A549 (cell line): ENCODE results near the gene CUX1. TPM values are rescaled to one million over a fixed set of nuclear protein-coding genes. Genes with fewer than 3 reads are reported as not detected.

Experiments used
- ATAC-seq, 2 experiments: fragments of 200-7000 bp in 1 of 2; fragments of >200 bp in 1 of 2; cut with Nextera tagmentation in 1 of 2; cut with Tn5 transposase in 1 of 2; 3 replicates each; pipeline versions ENCODE4 v1.8.0 to v1.9.1; 2018 to 2020; ENCODE audit warnings: mild to moderate bottlenecking in 1 of 2, moderate library complexity in 1 of 2
- CTCF ChIA-PET: fragments of 300-600 bp; sonication (Branson Sonifier 250); formaldehyde crosslinking; extraction: SDS; loops from one replicate; lab custom pipeline; 2021; ENCODE audit warnings: antibody characterized with exemption, inconsistent platforms; lab: Yijun Ruan, JAX
- POLR2A ChIA-PET: fragments of 350-600 bp; formaldehyde crosslinking; extraction: SDS; loops from one replicate; lab custom pipeline; 2021; ENCODE audit warnings: antibody characterized with exemption, inconsistent platforms; lab: Yijun Ruan, JAX
- DNase-seq, 2 experiments: peaks; one replicate each; pipeline versions ENCODE4 v3.0.0 to v3.0.0-alpha.2; 2011 to 2016; ENCODE audit warnings: low read depth in 1 of 2, low spot score in 1 of 2
- FAIRE-seq: peaks from 2 replicates; lab custom pipeline; 2011; peaks lifted over from hg19 to GRCh38; lab: Jason Lieb, UNC
- H3K27ac ChIP-seq, 2 experiments: fragments of >200 bp; sonication (Bioruptor Twin); formaldehyde crosslinking; 3 replicates each; pipeline ENCODE4 v1.5.1; 2016 to 2017
- H3K4me1 ChIP-seq: fragments of >200 bp; sonication (Bioruptor Twin); formaldehyde crosslinking; 3 replicates; pipeline ENCODE4 v1.6.1; 2016
- H3K4me2 ChIP-seq: fragments of >200 bp; sonication (Bioruptor Twin); formaldehyde crosslinking; 3 replicates; pipeline ENCODE4 v1.6.1; 2016
- H3K4me3 ChIP-seq: fragments of >200 bp; sonication (Bioruptor Twin); formaldehyde crosslinking; 3 replicates; pipeline ENCODE4 v1.5.1; 2016
- H3K9me3 ChIP-seq: fragments of >200 bp; sonication (Bioruptor Twin); formaldehyde crosslinking; 3 replicates; pipeline ENCODE4 v1.6.1; 2016
- CBX2 ChIP-seq: fragments of 200-600 bp; sonication (generic); IDR thresholded peaks from 2 replicates; pipeline ENCODE4 v1.6.1; 2016; ENCODE audit warnings: low read depth, mild to moderate bottlenecking, borderline replicate concordance
- CBX8 ChIP-seq: fragments of 200-600 bp; sonication (generic); IDR thresholded peaks from 2 replicates; pipeline ENCODE4 v1.6.1; 2016
- CEBPB ChIP-seq, 2 experiments: fragments of >200 bp in 1 of 2; sonication (Bioruptor Twin) in 1 of 2; formaldehyde crosslinking in 1 of 2; IDR thresholded peaks; 2 replicates each; pipeline ENCODE4 v1.6.1; 2012 to 2016
- CHD4 ChIP-seq: fragments of 200-600 bp; sonication (generic); IDR thresholded peaks from 2 replicates; pipeline ENCODE4 v1.6.1; 2016; ENCODE audit warnings: antibody characterized with exemption, mild to moderate bottlenecking, borderline replicate concordance
- EHMT2 ChIP-seq: fragments of 200-600 bp; sonication (generic); IDR thresholded peaks from 2 replicates; pipeline ENCODE4 v1.6.1; 2016; ENCODE audit warnings: antibody characterized with exemption, low read depth, mild to moderate bottlenecking, moderate library complexity
- EP300 ChIP-seq, 2 experiments: fragments of >200 bp; sonication (Bioruptor Twin); formaldehyde crosslinking; IDR thresholded peaks; 2 replicates in 1 of 2; 3 replicates in 1 of 2; pipeline ENCODE4 v1.6.1; 2016 to 2017
- ESRRA ChIP-seq: fragments of 150-350 bp; IDR thresholded peaks from 2 replicates; pipeline ENCODE4 v1.6.1; 2014; ENCODE audit warnings: mild to moderate bottlenecking, low read length, borderline replicate concordance
- FOXS1 ChIP-seq: fragments of 250-450 bp; sonication (Bioruptor Pico); IDR thresholded peaks from 2 replicates; pipeline ENCODE4 v1.5.0; 2020; ENCODE audit warnings: mild to moderate bottlenecking, moderate library complexity
- HEYL ChIP-seq: fragments of 250-450 bp; sonication (Bioruptor Pico); IDR thresholded peaks from 2 replicates; pipeline ENCODE4 v1.8.0; 2021; ENCODE audit warnings: mild to moderate bottlenecking, moderate library complexity
- HOXA7 ChIP-seq: fragments of 250-450 bp; sonication (Bioruptor Pico); IDR thresholded peaks from 2 replicates; pipeline ENCODE4 v1.5.0; 2020; ENCODE audit warnings: mild to moderate bottlenecking, moderate library complexity
- HOXB13 ChIP-seq: fragments of 250-450 bp; sonication (Bioruptor Pico); IDR thresholded peaks from 2 replicates; pipeline ENCODE4 v1.5.0; 2020; ENCODE audit warnings: low read depth, mild to moderate bottlenecking, moderate library complexity
- HOXB5 ChIP-seq: fragments of 250-450 bp; sonication (Bioruptor Pico); IDR thresholded peaks from 2 replicates; pipeline ENCODE4 v1.5.0; 2020; ENCODE audit warnings: mild to moderate bottlenecking, moderate library complexity
- KDM5A ChIP-seq: fragments of 200-600 bp; sonication (generic); IDR thresholded peaks from 2 replicates; pipeline ENCODE4 v1.6.1; 2016; ENCODE audit warnings: antibody characterized with exemption, mild to moderate bottlenecking
- MAFK ChIP-seq: fragments of 450-650 bp; IDR thresholded peaks from 2 replicates; pipeline ENCODE4 v1.6.1; 2014; ENCODE audit not compliant: partially characterized antibody
- MYC ChIP-seq: IDR thresholded peaks from 2 replicates; pipeline ENCODE4 v1.6.1; 2012; ENCODE audit warnings: mild to moderate bottlenecking, inconsistent platforms, low read length, improper control_type of control experiment, borderline replicate concordance
- NFE2L2 ChIP-seq: fragments of 150-350 bp; conservative IDR thresholded peaks from 2 replicates; pipeline ENCODE4 v1.6.1; 2014; ENCODE audit warnings: low read length
- NPAS2 ChIP-seq: fragments of 250-450 bp; sonication (Bioruptor Pico); IDR thresholded peaks from 2 replicates; pipeline ENCODE4 v1.8.0; 2022; ENCODE audit warnings: mild to moderate bottlenecking, moderate library complexity, borderline replicate concordance
- NR3C1 ChIP-seq: fragments of >200 bp; sonication (Bioruptor Twin); formaldehyde crosslinking; IDR thresholded peaks from 3 replicates; pipeline ENCODE4 v1.6.1; 2017
- POLR2AphosphoS2 ChIP-seq: conservative IDR thresholded peaks from 2 replicates; pipeline ENCODE4 v1.6.1; 2012; ENCODE audit warnings: low read length, improper control_type of control experiment, inconsistent platforms
- RARB ChIP-seq: fragments of 250-450 bp; sonication (Bioruptor Pico); IDR thresholded peaks from 2 replicates; pipeline ENCODE4 v1.8.0; 2021; ENCODE audit warnings: mild to moderate bottlenecking, moderate library complexity
- RFX5 ChIP-seq: fragments of 450-650 bp; IDR thresholded peaks from 2 replicates; pipeline ENCODE4 v1.7.1; 2014; ENCODE audit warnings: antibody characterized with exemption, mild to moderate bottlenecking, moderate library complexity
- SMC3 ChIP-seq: fragments of >200 bp; sonication (Bioruptor Twin); formaldehyde crosslinking; IDR thresholded peaks from 3 replicates; pipeline ENCODE4 v1.6.1; 2018; ENCODE audit warnings: inconsistent platforms
- ZFP36 ChIP-seq: fragments of 450-650 bp; IDR thresholded peaks from 2 replicates; pipeline ENCODE4 v1.6.1; 2014; ENCODE audit warnings: borderline replicate concordance; ENCODE audit not compliant: partially characterized antibody
- ZNF302 ChIP-seq: fragments of 250-450 bp; sonication (Bioruptor Pico); IDR thresholded peaks from 2 replicates; pipeline ENCODE4 v1.9.0; 2021; ENCODE audit warnings: inconsistent platforms, mild to moderate bottlenecking, moderate library complexity
- WGBS: methylation state at CpG from one replicate; pipeline ENCODE4 v1.1.6; 2017; ENCODE audit errors: missing lambda C conversion rate; 5-methylcytosine and 5-hydroxymethylcytosine counted together
- polyA plus RNA-seq, 4 experiments: library from polyadenylated mRNA; depleted of rRNA in 3 of 4; stranded (reverse); fragments of >200 nt; fragmentation: RNase III in 1 of 4; extraction: RNeasy Plus Mini Kit Qiagen cat#74134 plus additional on column Dnase treatment in 1 of 4; gene quantifications; 2 replicates in 3 of 4; 3 replicates in 1 of 4; pipeline ENCODE4 v1.2.3, GENCODE V29; 2011 to 2017
- TF ChIP-seq, protein P1 (sequence below): fragments of >200 bp; sonication (Bioruptor Twin); formaldehyde crosslinking; IDR thresholded peaks from 3 replicates; pipeline ENCODE4 v1.5.1; 2016
- TF ChIP-seq, protein P2 (sequence below): IDR thresholded peaks from 2 replicates; pipeline ENCODE4 v1.6.1; 2012; ENCODE audit warnings: low read depth, borderline replicate concordance
- TF ChIP-seq, protein P3 (sequence below): fragments of >200 bp; sonication (Bioruptor Twin); formaldehyde crosslinking; IDR thresholded peaks from 2 replicates; pipeline ENCODE4 v1.6.1; 2016
- TF ChIP-seq, protein P4 (sequence below): fragments of 150-350 bp; IDR thresholded peaks from 2 replicates; pipeline ENCODE4 v1.6.1; 2014; ENCODE audit warnings: low read depth, mild to moderate bottlenecking, low read length
- TF ChIP-seq, protein P5 (sequence below): fragments of 200-600 bp; sonication (generic); IDR thresholded peaks from 2 replicates; pipeline ENCODE4 v1.6.1; 2016; ENCODE audit warnings: antibody characterized with exemption, mild to moderate bottlenecking, moderate library complexity

CUX1 gene
- polyA plus RNA-seq, 2 of the 4 experiments (the other 2 are of a cell fraction) = 32.7 to 33.4 TPM

DNA sequence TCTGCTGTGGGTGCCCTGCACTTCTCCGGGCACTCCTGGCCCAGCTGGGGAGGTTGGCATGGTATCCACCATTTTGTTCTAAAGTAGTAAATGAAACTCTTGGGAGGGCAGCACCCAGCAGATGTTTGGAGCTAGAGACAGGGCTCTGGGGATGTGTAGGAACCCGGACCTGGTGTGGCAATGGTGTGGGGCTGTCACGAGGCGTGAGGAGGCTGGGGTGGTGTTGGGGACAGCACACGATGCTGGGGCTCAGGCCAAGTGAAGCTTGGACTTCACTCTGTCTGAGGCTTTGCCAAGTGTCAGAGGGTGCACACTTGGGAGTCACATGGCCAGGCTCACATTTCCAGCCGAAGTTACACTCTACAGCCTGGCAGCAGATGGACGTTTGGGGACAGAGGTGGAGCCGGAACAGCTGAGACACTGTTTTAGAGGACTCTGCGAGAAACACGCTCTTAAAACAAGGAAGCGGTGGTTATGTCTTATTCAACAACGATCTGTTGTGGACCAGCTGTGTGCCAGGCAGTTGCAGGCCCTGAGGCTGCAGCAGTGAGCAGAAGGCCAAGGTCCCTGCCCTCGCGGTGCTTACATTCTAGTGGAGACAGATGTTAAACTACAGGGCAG, 118.2 kb downstream of the CUX1 start:
- ChIA-PET POLR2A (no interaction called here), CTCF (interaction anchor here (1.6 kb wide), 1 partner anchor 302 kb away, joined by 3 read pairs; no protein-coding TSS in a partner anchor)
- Histone ChIP-seq H3K9me3 (peaks cover 10% of the 10 kb centered on the region; the same call in 2 of the 3 replicates), H3K27ac (peak overlapping the region in 1 of 2 experiments; percentile 73; a peak in 3 of 6 replicates), H3K4me3 (no peak overlapping the region), H3K4me2 (no peak overlapping the region), H3K4me1 (peaks cover 39% of the 10 kb centered on the region)
- WGBS = 91% methylated on average over 14 of the region's 14 CpGs
- ATAC-seq = peak in 1 of 2 experiments; percentile 12; a peak in 1 of 6 replicates
- no peak for DNase-seq
- no peak for TF ChIP-seq CHD4
- no peak for TF ChIP-seq POLR2AphosphoS2
- no peak for TF ChIP-seq NR3C1
- no peak for TF ChIP-seq MAFK
- no peak for TF ChIP-seq SMC3
- no peak for TF ChIP-seq NFE2L2
- TF ChIP-seq EP300 (IDR thresholded peaks at IDR 0.05) = no peak
- no peak for TF ChIP-seq ZFP36
- TF ChIP-seq, protein P1, sequence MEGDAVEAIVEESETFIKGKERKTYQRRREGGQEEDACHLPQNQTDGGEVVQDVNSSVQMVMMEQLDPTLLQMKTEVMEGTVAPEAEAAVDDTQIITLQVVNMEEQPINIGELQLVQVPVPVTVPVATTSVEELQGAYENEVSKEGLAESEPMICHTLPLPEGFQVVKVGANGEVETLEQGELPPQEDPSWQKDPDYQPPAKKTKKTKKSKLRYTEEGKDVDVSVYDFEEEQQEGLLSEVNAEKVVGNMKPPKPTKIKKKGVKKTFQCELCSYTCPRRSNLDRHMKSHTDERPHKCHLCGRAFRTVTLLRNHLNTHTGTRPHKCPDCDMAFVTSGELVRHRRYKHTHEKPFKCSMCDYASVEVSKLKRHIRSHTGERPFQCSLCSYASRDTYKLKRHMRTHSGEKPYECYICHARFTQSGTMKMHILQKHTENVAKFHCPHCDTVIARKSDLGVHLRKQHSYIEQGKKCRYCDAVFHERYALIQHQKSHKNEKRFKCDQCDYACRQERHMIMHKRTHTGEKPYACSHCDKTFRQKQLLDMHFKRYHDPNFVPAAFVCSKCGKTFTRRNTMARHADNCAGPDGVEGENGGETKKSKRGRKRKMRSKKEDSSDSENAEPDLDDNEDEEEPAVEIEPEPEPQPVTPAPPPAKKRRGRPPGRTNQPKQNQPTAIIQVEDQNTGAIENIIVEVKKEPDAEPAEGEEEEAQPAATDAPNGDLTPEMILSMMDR = no peak
- TF ChIP-seq NPAS2 (CRISPR knock-in tag) = no peak
- no peak for TF ChIP-seq KDM5A
- TF ChIP-seq, protein P2, sequence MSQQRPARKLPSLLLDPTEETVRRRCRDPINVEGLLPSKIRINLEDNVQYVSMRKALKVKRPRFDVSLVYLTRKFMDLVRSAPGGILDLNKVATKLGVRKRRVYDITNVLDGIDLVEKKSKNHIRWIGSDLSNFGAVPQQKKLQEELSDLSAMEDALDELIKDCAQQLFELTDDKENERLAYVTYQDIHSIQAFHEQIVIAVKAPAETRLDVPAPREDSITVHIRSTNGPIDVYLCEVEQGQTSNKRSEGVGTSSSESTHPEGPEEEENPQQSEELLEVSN = no peak
- no peak for TF ChIP-seq EHMT2
- TF ChIP-seq, protein P3, sequence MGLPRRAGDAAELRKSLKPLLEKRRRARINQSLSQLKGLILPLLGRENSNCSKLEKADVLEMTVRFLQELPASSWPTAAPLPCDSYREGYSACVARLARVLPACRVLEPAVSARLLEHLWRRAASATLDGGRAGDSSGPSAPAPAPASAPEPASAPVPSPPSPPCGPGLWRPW = no peak
- no peak for TF ChIP-seq CBX2
- FAIRE-seq = no peak

GRCh38 chr7:101936223-101936610, 118.8 kb downstream of the CUX1 start:
- WGBS = 83% methylated on average over 12 of the region's 13 CpGs
- no peak for DNase-seq
- Histone ChIP-seq H3K4me1 (peaks cover 45% of the 10 kb centered on the region), H3K4me2 (no peak overlapping the region), H3K9me3 (peaks cover 5% of the 10 kb centered on the region; the same call in 1 of the 3 replicates), H3K27ac (peak overlapping the region; percentile 38 to 73; a peak in 4 of 6 replicates), H3K4me3 (no peak overlapping the region)
- POLR2A ChIA-PET = no interaction called here
- no peak for ATAC-seq
- CTCF ChIA-PET = interaction anchor here (1.1 to 1.6 kb wide), 2 partner anchors 120 to 301 kb away, joined by 3 read pairs; no protein-coding TSS in a partner anchor
- FAIRE-seq = no peak
- no peak for TF ChIP-seq CBX2
- TF ChIP-seq CBX8 = no peak
- TF ChIP-seq CEBPB (IDR thresholded peaks at IDR 0.05) = no peak
- TF ChIP-seq HEYL (CRISPR knock-in tag) = no peak
- no peak for TF ChIP-seq FOXS1 (CRISPR knock-in tag)
- TF ChIP-seq RFX5 = no peak
- no peak for TF ChIP-seq ZFP36
- TF ChIP-seq HOXB13 (CRISPR knock-in tag) = no peak
- TF ChIP-seq HOXA7 (CRISPR knock-in tag) = no peak
- TF ChIP-seq, protein P4, sequence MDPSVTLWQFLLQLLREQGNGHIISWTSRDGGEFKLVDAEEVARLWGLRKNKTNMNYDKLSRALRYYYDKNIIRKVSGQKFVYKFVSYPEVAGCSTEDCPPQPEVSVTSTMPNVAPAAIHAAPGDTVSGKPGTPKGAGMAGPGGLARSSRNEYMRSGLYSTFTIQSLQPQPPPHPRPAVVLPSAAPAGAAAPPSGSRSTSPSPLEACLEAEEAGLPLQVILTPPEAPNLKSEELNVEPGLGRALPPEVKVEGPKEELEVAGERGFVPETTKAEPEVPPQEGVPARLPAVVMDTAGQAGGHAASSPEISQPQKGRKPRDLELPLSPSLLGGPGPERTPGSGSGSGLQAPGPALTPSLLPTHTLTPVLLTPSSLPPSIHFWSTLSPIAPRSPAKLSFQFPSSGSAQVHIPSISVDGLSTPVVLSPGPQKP = no peak
- TF ChIP-seq ESRRA = no peak
- TF ChIP-seq HOXB5 (CRISPR knock-in tag) = no peak
- no peak for TF ChIP-seq EHMT2
- TF ChIP-seq, protein P5, sequence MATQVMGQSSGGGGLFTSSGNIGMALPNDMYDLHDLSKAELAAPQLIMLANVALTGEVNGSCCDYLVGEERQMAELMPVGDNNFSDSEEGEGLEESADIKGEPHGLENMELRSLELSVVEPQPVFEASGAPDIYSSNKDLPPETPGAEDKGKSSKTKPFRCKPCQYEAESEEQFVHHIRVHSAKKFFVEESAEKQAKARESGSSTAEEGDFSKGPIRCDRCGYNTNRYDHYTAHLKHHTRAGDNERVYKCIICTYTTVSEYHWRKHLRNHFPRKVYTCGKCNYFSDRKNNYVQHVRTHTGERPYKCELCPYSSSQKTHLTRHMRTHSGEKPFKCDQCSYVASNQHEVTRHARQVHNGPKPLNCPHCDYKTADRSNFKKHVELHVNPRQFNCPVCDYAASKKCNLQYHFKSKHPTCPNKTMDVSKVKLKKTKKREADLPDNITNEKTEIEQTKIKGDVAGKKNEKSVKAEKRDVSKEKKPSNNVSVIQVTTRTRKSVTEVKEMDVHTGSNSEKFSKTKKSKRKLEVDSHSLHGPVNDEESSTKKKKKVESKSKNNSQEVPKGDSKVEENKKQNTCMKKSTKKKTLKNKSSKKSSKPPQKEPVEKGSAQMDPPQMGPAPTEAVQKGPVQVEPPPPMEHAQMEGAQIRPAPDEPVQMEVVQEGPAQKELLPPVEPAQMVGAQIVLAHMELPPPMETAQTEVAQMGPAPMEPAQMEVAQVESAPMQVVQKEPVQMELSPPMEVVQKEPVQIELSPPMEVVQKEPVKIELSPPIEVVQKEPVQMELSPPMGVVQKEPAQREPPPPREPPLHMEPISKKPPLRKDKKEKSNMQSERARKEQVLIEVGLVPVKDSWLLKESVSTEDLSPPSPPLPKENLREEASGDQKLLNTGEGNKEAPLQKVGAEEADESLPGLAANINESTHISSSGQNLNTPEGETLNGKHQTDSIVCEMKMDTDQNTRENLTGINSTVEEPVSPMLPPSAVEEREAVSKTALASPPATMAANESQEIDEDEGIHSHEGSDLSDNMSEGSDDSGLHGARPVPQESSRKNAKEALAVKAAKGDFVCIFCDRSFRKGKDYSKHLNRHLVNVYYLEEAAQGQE = no peak
- TF ChIP-seq RARB (CRISPR knock-in tag) = no peak
- no peak for TF ChIP-seq MYC
- TF ChIP-seq ZNF302 = no peak
- TF ChIP-seq NR3C1 = no peak
- TF ChIP-seq, all 56 proteins: peak for 0
